Esophagus (tissue), 2 donors: ENCODE data around the gene SPARCL1. TPM values are rescaled to one million over a fixed set of nuclear protein-coding genes. Genes with fewer than 3 reads are reported as not detected.

ENCODE experiments used
- H3K27ac ChIP-seq, 2 donors: one replicate each; pipeline ENCODE4 v1.5.1; 2013; ENCODE audit warnings: low read depth in 2 of 2, mild to moderate bottlenecking in 2 of 2, inconsistent platforms in 1 of 2, low read length in 1 of 2, moderate library complexity in 1 of 2
- H3K27me3 ChIP-seq, 2 donors: one replicate each; pipeline ENCODE4 v1.6.1; 2013; ENCODE audit warnings: low read length in 2 of 2, control low read depth in 1 of 2, mild to moderate bottlenecking in 1 of 2; ENCODE audit not compliant: insufficient read depth in 2 of 2, control insufficient read depth in 1 of 2
- H3K36me3 ChIP-seq, 2 donors: one replicate each; pipeline ENCODE4 v1.6.1; 2013; ENCODE audit warnings: low read length in 1 of 2; ENCODE audit not compliant: control insufficient read depth in 2 of 2, insufficient read depth in 2 of 2
- H3K4me1 ChIP-seq, 2 donors: one replicate each; pipeline ENCODE4 v1.6.1; 2013; ENCODE audit warnings: low read length in 1 of 2; ENCODE audit not compliant: control insufficient read depth in 2 of 2, insufficient read depth in 2 of 2
- H3K4me3 ChIP-seq, 2 donors: one replicate each; pipeline ENCODE4 v1.5.1; 2013; ENCODE audit warnings: low read length in 2 of 2, mild to moderate bottlenecking in 2 of 2, low read depth in 1 of 2, moderate library complexity in 1 of 2
- H3K9me3 ChIP-seq, 2 donors: one replicate each; pipeline ENCODE4 v1.6.1; 2013; ENCODE audit warnings: mild to moderate bottlenecking in 2 of 2, low read depth in 1 of 2, low read length in 1 of 2, moderate library complexity in 1 of 2; ENCODE audit not compliant: control insufficient read depth in 2 of 2, insufficient read depth in 1 of 2
- WGBS, 2 donors: extraction: QIAGEN DNeasy Blood & Tissue Kit; methylation state at CpG; one replicate each; pipeline ENCODE4 v1.1.7; 2013; 5-methylcytosine and 5-hydroxymethylcytosine counted together
- polyA plus RNA-seq, 2 donors: library from polyadenylated mRNA; stranded (reverse); fragments of 200-250 nt; gene quantifications; one replicate each; pipeline ENCODE4 v1.2.3, GENCODE V29; 2013
- donor health status: healthy with polysubstance abuse.
- donor health status: Bipolar disorder and iron deficiency.

Gene SPARCL1
- polyA plus RNA-seq, 2 donors = 21.5 to 113 TPM

GRCh38 chr4:87525636-87526295 is 3.4 kb downstream of the SPARCL1 start:
- WGBS, 2 donors = 19 to 40% methylated on average over 3 of the region's 3 CpGs
- Histone ChIP-seq H3K27ac (peak overlapping the region; percentile 77 to 89), H3K36me3 (no peaks in the 10 kb centered on the region), H3K4me3 (peak overlapping the region in 1 of 2 donors; percentile 43), H3K27me3 (no peaks in the 10 kb centered on the region), H3K4me1 (peaks cover 0 to 4% of the 10 kb centered on the region in 2 donors), H3K9me3 (peaks cover 0 to 2% of the 10 kb centered on the region in 2 donors)

- Histone ChIP-seq H3K27me3 (no peaks in the 10 kb centered on the region), H3K36me3 (no peaks in the 10 kb centered on the region), H3K9me3 (peaks cover 0 to 2% of the 10 kb centered on the region in 2 donors), H3K4me3 (no peak overlapping the region), H3K27ac (peak overlapping the region; percentile 34 to 89), H3K4me1 (peaks cover 0 to 4% of the 10 kb centered on the region in 2 donors)
- 69 to 77% methylated on average over 2 of the region's 2 CpGs for WGBS, 2 donors
Measured at GRCh38 chr4:87524456-87524855, 4.7 kb downstream of the SPARCL1 start.

GRCh38 chr4:87523307-87523706 is 5.9 kb downstream of the SPARCL1 start:
- H3K4me1 ChIP-seq = peaks cover 0 to 4% of the 10 kb centered on the region in 2 donors
- no peaks in the 10 kb centered on the region for H3K27me3 ChIP-seq
- 61 to 66% methylated on average over 4 of the region's 4 CpGs for WGBS, 2 donors
- no peaks in the 10 kb centered on the region for H3K36me3 ChIP-seq
- peak overlapping the region in 1 of 2 donors; percentile 91 for H3K27ac ChIP-seq
- H3K4me3 ChIP-seq = no peak overlapping the region
- peaks cover 0 to 2% of the 10 kb centered on the region in 2 donors for H3K9me3 ChIP-seq

GRCh38 chr4:87521757-87522374 is 7.3 kb downstream of the SPARCL1 start:
- H3K9me3 ChIP-seq = peaks cover 0 to 2% of the 10 kb centered on the region in 2 donors
- H3K27ac ChIP-seq = peak overlapping the region; percentile 91 to 96
- H3K4me3 ChIP-seq = no peak overlapping the region
- no peaks in the 10 kb centered on the region for H3K27me3 ChIP-seq
- H3K36me3 ChIP-seq = no peaks in the 10 kb centered on the region
- H3K4me1 ChIP-seq = peaks cover 0 to 4% of the 10 kb centered on the region in 2 donors
- WGBS, 2 donors = 15 to 34% methylated on average over 3 of the region's 3 CpGs

GRCh38 chr4:87521319-87521718 is 7.9 kb downstream of the SPARCL1 start:
- Histone ChIP-seq H3K27ac (peak overlapping the region; percentile 70 to 89), H3K9me3 (peaks cover 0 to 2% of the 10 kb centered on the region in 2 donors), H3K4me3 (no peak overlapping the region), H3K27me3 (no peaks in the 10 kb centered on the region), H3K36me3 (no peaks in the 10 kb centered on the region), H3K4me1 (peaks cover 0 to 4% of the 10 kb centered on the region in 2 donors)
- WGBS, 2 donors = 44 to 66% methylated on average over 1 of the region's 1 CpG

GRCh38 chr4:87517621-87518020 is 11.6 kb downstream of the SPARCL1 start:
- Histone ChIP-seq H3K36me3 (no peaks in the 10 kb centered on the region), H3K9me3 (no peaks in the 10 kb centered on the region), H3K4me1 (peaks cover 0 to 4% of the 10 kb centered on the region in 2 donors), H3K27me3 (no peaks in the 10 kb centered on the region), H3K27ac (no peak overlapping the region), H3K4me3 (no peak overlapping the region)
- WGBS, 2 donors = 86 to 87% methylated on average over 2 of the region's 2 CpGs

- 69 to 70% methylated on average over 3 of the region's 3 CpGs for WGBS, 2 donors
- no peaks in the 10 kb centered on the region for H3K9me3 ChIP-seq
- no peaks in the 10 kb centered on the region for H3K36me3 ChIP-seq
- H3K27ac ChIP-seq = no peak overlapping the region
- no peaks in the 10 kb centered on the region for H3K4me1 ChIP-seq
- H3K4me3 ChIP-seq = no peak overlapping the region
- no peaks in the 10 kb centered on the region for H3K27me3 ChIP-seq
Measured at GRCh38 chr4:87516683-87517082, 12.5 kb downstream of the SPARCL1 start.

GRCh38 chr4:87512400-87512799 is 16.8 kb downstream of the SPARCL1 start:
- WGBS, 2 donors = 64 to 66% methylated on average over 1 of the region's 1 CpG
- H3K27ac ChIP-seq = no peak overlapping the region
- H3K27me3 ChIP-seq = no peaks in the 10 kb centered on the region
- H3K36me3 ChIP-seq = no peaks in the 10 kb centered on the region
- no peaks in the 10 kb centered on the region for H3K9me3 ChIP-seq
- H3K4me3 ChIP-seq = no peak overlapping the region
- no peaks in the 10 kb centered on the region for H3K4me1 ChIP-seq

GRCh38 chr4:87511500-87511899 is 17.7 kb downstream of the SPARCL1 start:
- no peak overlapping the region for H3K27ac ChIP-seq
- WGBS, 2 donors = 68 to 75% methylated on average over 2 of the region's 2 CpGs
- no peaks in the 10 kb centered on the region for H3K36me3 ChIP-seq
- H3K4me3 ChIP-seq = no peak overlapping the region
- no peaks in the 10 kb centered on the region for H3K9me3 ChIP-seq
- no peaks in the 10 kb centered on the region for H3K27me3 ChIP-seq
- no peaks in the 10 kb centered on the region for H3K4me1 ChIP-seq

GRCh38 chr4:87510747-87511146 is 18.4 kb downstream of the SPARCL1 start:
- WGBS, 2 donors = 95% methylated on average over 17 of the region's 17 CpGs
- Histone ChIP-seq H3K4me1 (no peaks in the 10 kb centered on the region), H3K4me3 (no peak overlapping the region), H3K27ac (no peak overlapping the region), H3K27me3 (no peaks in the 10 kb centered on the region), H3K36me3 (no peaks in the 10 kb centered on the region), H3K9me3 (no peaks in the 10 kb centered on the region)
